ENCODE measurements around the gene ARSB.
"Not testable (repeated sequence)": the region's sequence is repeated elsewhere in the genome, so short reads cannot be mapped to it uniquely, and the experiment has no call there.

The ARSB gene

GRCh38 chr5:78983601-78984438 lies 1.3 kb downstream of the ARSB start:
- TF ChIP-seq, protein P1, sequence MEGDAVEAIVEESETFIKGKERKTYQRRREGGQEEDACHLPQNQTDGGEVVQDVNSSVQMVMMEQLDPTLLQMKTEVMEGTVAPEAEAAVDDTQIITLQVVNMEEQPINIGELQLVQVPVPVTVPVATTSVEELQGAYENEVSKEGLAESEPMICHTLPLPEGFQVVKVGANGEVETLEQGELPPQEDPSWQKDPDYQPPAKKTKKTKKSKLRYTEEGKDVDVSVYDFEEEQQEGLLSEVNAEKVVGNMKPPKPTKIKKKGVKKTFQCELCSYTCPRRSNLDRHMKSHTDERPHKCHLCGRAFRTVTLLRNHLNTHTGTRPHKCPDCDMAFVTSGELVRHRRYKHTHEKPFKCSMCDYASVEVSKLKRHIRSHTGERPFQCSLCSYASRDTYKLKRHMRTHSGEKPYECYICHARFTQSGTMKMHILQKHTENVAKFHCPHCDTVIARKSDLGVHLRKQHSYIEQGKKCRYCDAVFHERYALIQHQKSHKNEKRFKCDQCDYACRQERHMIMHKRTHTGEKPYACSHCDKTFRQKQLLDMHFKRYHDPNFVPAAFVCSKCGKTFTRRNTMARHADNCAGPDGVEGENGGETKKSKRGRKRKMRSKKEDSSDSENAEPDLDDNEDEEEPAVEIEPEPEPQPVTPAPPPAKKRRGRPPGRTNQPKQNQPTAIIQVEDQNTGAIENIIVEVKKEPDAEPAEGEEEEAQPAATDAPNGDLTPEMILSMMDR (IDR thresholded peaks at IDR 0.05; ENCODE audit: low read depth, low read length), result no peak
- DNase-seq (ENCODE audit: extremely low read depth, low read depth), result no peak

GRCh38 chr5:78983194-78983593 lies 1.9 kb downstream of the ARSB start:
- not testable (repeated sequence) for DNase-seq (ENCODE audit: extremely low read depth, low read depth)

DNA sequence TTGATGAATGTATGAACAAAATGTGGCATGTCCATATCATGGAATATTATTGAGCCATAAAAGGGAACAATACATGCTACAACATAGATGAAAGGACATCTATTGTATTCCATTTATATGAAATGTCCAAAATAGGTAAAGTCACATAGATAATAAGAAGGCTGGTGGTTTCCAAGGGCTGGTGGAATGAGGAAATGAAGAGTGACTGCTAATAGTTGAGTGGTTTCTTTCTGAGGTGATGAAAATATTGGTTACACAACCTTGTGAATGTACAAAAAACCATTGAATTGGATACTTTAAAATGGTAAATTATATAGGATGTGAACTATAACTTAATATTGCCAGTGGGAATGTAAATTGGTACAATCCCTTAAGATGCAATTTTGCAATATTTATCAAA lies 5.2 kb downstream of the ARSB start:
- DNase-seq (ENCODE audit: extremely low read depth, low read depth), result no peak
- TF ChIP-seq, protein P1 (IDR thresholded peaks at IDR 0.05; ENCODE audit: low read depth, low read length), result no peak

DNA sequence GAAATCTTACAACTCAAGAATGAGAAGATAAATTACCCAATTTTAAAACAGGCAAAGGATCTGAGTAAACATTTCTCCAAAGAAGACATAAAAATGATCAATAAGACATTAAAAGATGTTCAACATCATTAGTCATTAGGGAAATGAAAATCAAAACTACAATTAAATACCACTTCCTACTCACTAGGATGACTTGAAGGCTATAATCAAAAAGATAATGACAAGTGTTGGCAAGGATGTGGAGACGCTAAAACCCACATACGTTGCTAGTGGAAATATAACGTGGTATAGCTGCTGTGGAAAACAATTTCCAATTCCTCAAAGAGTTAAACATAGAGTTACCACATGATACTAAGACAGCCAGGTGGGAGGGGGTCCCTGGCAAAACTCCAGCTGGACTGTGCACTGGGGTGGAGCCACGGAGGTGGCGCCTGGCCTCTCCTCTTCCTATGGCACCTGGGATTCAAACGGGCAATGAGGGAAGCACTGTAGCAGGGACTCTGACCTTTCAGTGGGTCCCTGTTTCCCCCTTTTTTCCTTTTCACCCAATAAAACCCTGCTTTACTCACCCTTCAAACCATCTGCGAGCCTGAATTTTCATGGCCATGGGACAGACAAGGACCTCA lies 5.9 kb downstream of the ARSB start:
- DNase-seq (ENCODE audit: extremely low read depth, low read depth), result no peak

DNA sequence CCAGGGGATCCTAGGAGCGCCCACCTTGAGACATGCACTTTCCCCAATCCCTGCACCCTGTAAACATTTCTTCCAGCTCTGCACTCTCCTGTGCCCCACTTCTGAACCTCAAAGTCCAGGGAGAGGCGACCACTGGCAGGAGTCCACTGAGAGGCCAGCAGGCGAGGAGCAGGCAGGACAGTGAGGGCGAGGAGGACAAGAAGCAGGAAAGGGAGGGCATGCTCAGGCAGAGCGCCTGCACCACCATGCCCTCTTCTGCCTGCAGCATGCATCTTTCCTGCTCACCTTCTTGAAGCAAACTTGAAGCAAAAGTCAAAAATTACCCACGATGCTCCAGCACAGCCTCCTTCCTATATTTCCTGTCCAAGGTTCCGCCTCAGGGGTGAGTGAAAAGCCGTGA lies 10.1 kb downstream of the ARSB start:
- DNase-seq (ENCODE audit: extremely low read depth, low read depth), result no peak
- TF ChIP-seq, protein P1 (IDR thresholded peaks at IDR 0.05; ENCODE audit: low read depth, low read length), result no peak

More for the DNA sequence above, 5.9 kb downstream of the ARSB start:
- TF ChIP-seq, protein P1 (IDR thresholded peaks at IDR 0.05; ENCODE audit: low read depth, low read length), result no peak

DNA sequence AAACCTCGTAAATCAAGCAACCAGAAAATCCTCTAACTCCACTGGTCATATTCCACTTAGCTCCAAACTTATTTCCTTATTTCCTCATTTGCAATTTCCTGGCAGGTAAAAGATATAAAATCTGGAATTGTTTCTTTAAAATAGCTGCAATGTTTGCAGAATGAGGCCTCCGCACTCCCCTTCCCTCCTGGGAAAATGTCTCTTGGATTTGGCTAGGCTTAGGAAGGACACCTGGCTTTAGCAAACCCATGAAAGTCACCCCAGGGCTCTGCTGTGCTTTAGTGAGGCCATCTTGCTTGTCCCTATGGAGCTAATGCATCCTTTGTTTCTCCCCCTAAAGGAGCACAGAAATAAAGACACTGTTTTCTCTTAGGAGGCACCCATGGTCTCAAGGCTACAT lies 10.5 kb downstream of the ARSB start:
- TF ChIP-seq, protein P1 (IDR thresholded peaks at IDR 0.05; ENCODE audit: low read depth, low read length), result no peak
- DNase-seq (ENCODE audit: extremely low read depth, low read depth), result no peak

- no peak for DNase-seq (ENCODE audit: extremely low read depth, low read depth)
- TF ChIP-seq, protein P1 (IDR thresholded peaks at IDR 0.05; ENCODE audit: low read depth, low read length), result no peak
These were observed 11.1 kb downstream of the ARSB start for GRCh38 chr5:78974011-78974410.

All from AG09319 (cell line).